Calu3 (cell line): ENCODE data around the gene GSKIP. TPM values are rescaled to one million over a fixed set of nuclear protein-coding genes. Genes with fewer than 3 reads are reported as not detected.

Experiments
- BruUV-seq: library from RNA; stranded (reverse); fragments of 400-500 nt; replicated peaks from 2 replicates; lab custom pipeline; 2021; lab: Mats Ljungman, UMichigan
- CTCF ChIA-PET: fragments of 300-600 bp; sonication (Branson Sonifier 250); formaldehyde crosslinking; loops from one replicate; lab custom pipeline; 2022; ENCODE audit warnings: antibody characterized with exemption; lab: Charles Lee
- DNase-seq: peaks from one replicate; pipeline ENCODE4 v3.0.0; 2022
- H3K27ac Mint-ChIP-seq: one replicate; pipeline ENCODE4 v1.8.0; 2022; ENCODE audit warnings: mixed read lengths; ENCODE audit not compliant: unreplicated experiment
- H3K27me3 Mint-ChIP-seq: one replicate; pipeline ENCODE4 v1.8.0; 2022; ENCODE audit warnings: mixed read lengths; ENCODE audit not compliant: unreplicated experiment
- H3K36me3 Mint-ChIP-seq: one replicate; pipeline ENCODE4 v1.8.0; 2022; ENCODE audit warnings: mild to moderate bottlenecking, moderate library complexity, mixed read lengths; ENCODE audit not compliant: insufficient read depth, unreplicated experiment
- H3K4me1 Mint-ChIP-seq: one replicate; pipeline ENCODE4 v1.8.0; 2022; ENCODE audit warnings: mild to moderate bottlenecking, low read depth, mixed read lengths; ENCODE audit not compliant: unreplicated experiment
- H3K4me3 Mint-ChIP-seq: one replicate; pipeline ENCODE4 v1.8.0; 2022; ENCODE audit warnings: mild to moderate bottlenecking, low read depth, moderate library complexity, mixed read lengths; ENCODE audit not compliant: unreplicated experiment
- H3K9me3 Mint-ChIP-seq: one replicate; pipeline ENCODE4 v1.8.0; 2022; ENCODE audit warnings: low read depth, mixed read lengths; ENCODE audit not compliant: unreplicated experiment
- intact Hi-C: fragments of 100-400 bp; cut with micrococcal nuclease; formaldehyde crosslinking; loops from one replicate; pipeline ENCODE4 v1.10.0; 2022; ENCODE audit not compliant: unreplicated experiment
- total RNA-seq: library from RNA; stranded (reverse); gene quantifications from 2 replicates; pipeline ENCODE4 v1.2.3, GENCODE V29; 2022
- TF ChIP-seq, protein P1 (sequence below): fragments of 200-600 bp; IDR thresholded peaks from one replicate; pipeline ENCODE4 v1.8.0; 2022; ENCODE audit warnings: antibody characterized with exemption; ENCODE audit not compliant: unreplicated experiment

GSKIP gene
- total RNA-seq, 1 experiment from 2014 or later = 33.3 TPM

DNA sequence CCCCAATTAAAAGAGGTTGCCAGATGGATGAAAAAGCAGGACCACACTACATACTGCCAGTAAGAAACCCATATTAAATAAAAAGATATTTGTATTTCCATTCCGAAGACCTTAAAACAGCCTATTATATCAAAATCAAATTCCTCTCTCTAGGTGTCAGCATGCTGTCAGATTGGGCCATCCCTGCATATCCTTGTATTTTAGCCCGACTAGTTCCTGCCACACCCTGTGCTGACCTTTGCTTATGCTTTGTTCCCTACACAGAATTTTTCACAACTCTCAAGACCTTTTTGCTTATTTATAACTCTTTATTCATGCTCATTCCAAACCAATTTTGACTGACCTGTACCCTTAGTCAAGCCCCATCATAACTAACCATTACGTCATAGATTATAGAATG, 12.8 kb downstream of the GSKIP start:
- no peak for DNase-seq
- H3K9me3 Mint-ChIP-seq = no peaks in the 10 kb centered on the region
- peaks cover 8% of the 10 kb centered on the region for H3K4me1 Mint-ChIP-seq
- no peak overlapping the region for H3K27ac Mint-ChIP-seq
- H3K4me3 Mint-ChIP-seq = no peak overlapping the region
- no TSS peak for BruUV-seq
- CTCF ChIA-PET = interaction anchor here (0.6 kb wide), 1 partner anchor 365 kb away, joined by 4 read pairs; no protein-coding TSS in a partner anchor
- intact Hi-C loops = no loop called here
- no peaks in the 10 kb centered on the region for H3K36me3 Mint-ChIP-seq
- H3K27me3 Mint-ChIP-seq = no peaks in the 10 kb centered on the region
- TF ChIP-seq, protein P1, sequence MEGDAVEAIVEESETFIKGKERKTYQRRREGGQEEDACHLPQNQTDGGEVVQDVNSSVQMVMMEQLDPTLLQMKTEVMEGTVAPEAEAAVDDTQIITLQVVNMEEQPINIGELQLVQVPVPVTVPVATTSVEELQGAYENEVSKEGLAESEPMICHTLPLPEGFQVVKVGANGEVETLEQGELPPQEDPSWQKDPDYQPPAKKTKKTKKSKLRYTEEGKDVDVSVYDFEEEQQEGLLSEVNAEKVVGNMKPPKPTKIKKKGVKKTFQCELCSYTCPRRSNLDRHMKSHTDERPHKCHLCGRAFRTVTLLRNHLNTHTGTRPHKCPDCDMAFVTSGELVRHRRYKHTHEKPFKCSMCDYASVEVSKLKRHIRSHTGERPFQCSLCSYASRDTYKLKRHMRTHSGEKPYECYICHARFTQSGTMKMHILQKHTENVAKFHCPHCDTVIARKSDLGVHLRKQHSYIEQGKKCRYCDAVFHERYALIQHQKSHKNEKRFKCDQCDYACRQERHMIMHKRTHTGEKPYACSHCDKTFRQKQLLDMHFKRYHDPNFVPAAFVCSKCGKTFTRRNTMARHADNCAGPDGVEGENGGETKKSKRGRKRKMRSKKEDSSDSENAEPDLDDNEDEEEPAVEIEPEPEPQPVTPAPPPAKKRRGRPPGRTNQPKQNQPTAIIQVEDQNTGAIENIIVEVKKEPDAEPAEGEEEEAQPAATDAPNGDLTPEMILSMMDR = no peak

DNA sequence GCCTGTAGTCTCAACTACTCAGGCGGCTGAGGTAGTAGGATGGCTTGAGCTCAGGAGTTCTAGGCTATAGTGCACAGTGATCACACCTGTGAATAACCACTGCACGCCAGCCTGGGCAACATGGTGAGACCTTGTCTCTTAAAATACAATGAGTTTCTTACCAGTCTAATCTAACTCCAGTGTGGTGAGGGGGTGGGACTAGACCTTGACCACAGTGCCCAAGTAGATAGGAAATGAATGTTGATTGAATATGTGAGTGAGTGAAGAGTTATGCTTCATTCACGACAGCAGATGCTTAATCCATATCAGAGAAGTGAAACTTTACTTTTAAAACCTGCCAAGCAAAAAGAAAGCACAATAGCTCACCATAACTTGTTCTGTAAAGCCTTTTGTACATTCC, 17.4 kb downstream of the GSKIP start:
- BruUV-seq = no TSS peak
- Mint-ChIP-seq H3K27ac (no peak overlapping the region), H3K27me3 (no peaks in the 10 kb centered on the region), H3K4me1 (peaks cover 8% of the 10 kb centered on the region), H3K4me3 (no peak overlapping the region), H3K36me3 (peaks cover 5% of the 10 kb centered on the region), H3K9me3 (no peaks in the 10 kb centered on the region)
- TF ChIP-seq, protein P1 = no peak
- CTCF ChIA-PET = no interaction called here
- intact Hi-C loops = no loop called here
- DNase-seq = no peak

DNA sequence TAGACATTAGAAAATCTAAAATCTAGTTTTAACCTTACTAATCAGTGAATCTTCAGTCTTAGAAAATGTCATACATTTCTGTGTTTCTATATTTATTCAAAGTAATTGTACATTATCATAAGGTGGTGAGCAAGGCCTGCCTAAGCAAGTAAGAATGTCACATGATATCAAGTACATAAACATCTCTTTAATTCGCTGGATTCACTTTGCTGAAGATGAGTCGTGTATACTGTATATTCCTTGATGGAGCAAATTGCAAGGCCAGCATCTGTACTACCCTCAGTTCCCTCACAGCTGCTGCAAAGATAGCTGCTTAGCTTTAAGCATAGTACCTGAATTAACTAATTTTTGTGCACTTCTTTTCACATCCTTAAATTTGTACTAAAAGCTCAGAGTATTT, 20.1 kb downstream of the GSKIP start:
- H3K27me3 Mint-ChIP-seq = no peaks in the 10 kb centered on the region
- BruUV-seq = no TSS peak
- no peaks in the 10 kb centered on the region for H3K9me3 Mint-ChIP-seq
- no peaks in the 10 kb centered on the region for H3K4me1 Mint-ChIP-seq
- H3K36me3 Mint-ChIP-seq = peaks cover 5% of the 10 kb centered on the region
- CTCF ChIA-PET = interaction anchor here (0.6 kb wide), 1 partner anchor 36 kb away, joined by 3 read pairs; no protein-coding TSS in a partner anchor
- intact Hi-C loops = no loop called here
- TF ChIP-seq, protein P1 = no peak
- DNase-seq = no peak
- H3K4me3 Mint-ChIP-seq = no peak overlapping the region
- no peak overlapping the region for H3K27ac Mint-ChIP-seq

DNA sequence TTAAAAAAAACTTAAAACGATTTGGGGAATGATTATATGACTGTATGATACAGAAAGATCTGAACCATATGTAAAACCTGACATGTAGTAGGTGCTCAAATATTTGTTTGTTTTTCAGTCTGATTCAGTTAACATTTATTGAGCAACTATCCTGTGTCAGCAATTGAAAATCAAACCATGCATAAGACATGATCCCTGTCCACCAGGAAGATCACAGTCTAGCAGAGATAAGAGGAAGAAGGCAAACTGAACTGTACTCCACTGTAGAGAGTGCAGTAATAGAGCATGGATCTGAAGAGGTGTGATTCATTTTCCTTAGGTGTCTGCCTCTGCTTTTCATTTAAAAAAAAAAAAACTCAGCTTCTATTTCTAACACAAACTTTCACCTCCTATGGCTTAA, 20.7 kb downstream of the GSKIP start:
- no peak overlapping the region for H3K27ac Mint-ChIP-seq
- intact Hi-C loops = no loop called here

More for the DNA sequence above, 20.7 kb downstream of the GSKIP start:
- no peaks in the 10 kb centered on the region for H3K9me3 Mint-ChIP-seq
- TF ChIP-seq, protein P1 = no peak
- DNase-seq = no peak
- BruUV-seq = no TSS peak
- peaks cover 5% of the 10 kb centered on the region for H3K36me3 Mint-ChIP-seq
- no peaks in the 10 kb centered on the region for H3K27me3 Mint-ChIP-seq
- no peak overlapping the region for H3K4me3 Mint-ChIP-seq
- CTCF ChIA-PET = interaction anchor here (0.6 kb wide), 2 partner anchors 26 to 339 kb away, joined by 3 read pairs; no protein-coding TSS in a partner anchor
- no peaks in the 10 kb centered on the region for H3K4me1 Mint-ChIP-seq
